ENCODE measurements around the gene PDRG1. TPM values are rescaled to one million over a fixed set of nuclear protein-coding genes. Genes with fewer than 3 reads are reported as not detected.

The PDRG1 gene
- total RNA-seq, result 5.2 and 6.8 TPM in 2 replicates

GRCh38 chr20:31951530-31952453 is at the start of gene PDRG1:
Gene PDRG1 (minus strand): TSS chr20:31952046. CDS start chr20:31951961, 85 bp downstream.

GRCh38 chr20:31967830-31968249 is 16.0 kb upstream of the PDRG1 start, which contains the start of gene XKR7:
Gene XKR7 (plus strand): TSS chr20:31968151. CDS start chr20:31968176, 25 bp downstream.

Other genes starting within 250 kb of the PDRG1 start
- gene BCL2L1, start 229.2 kb downstream of the PDRG1 start, total RNA-seq, result 44.2 and 62.3 TPM in 2 replicates
- gene TPX2, start 212.8 kb downstream of the PDRG1 start, total RNA-seq, result 45.8 and 58.2 TPM in 2 replicates
- gene MYLK2, start 132.7 kb downstream of the PDRG1 start, total RNA-seq, result 0.15 and 0.32 TPM in 2 replicates
- not detected in 2 replicates for gene FOXS1, start 106.4 kb downstream of the PDRG1 start, total RNA-seq
- gene DUSP15, start 81.5 kb downstream of the PDRG1 start, total RNA-seq, result not detected in 2 replicates
- gene TTLL9, start 81.4 kb downstream of the PDRG1 start, total RNA-seq, result not detected in 2 replicates
- gene XKR7, start 16.1 kb upstream of the PDRG1 start, total RNA-seq, result not detected in 2 replicates
- gene CCM2L, start 58.4 kb upstream of the PDRG1 start, total RNA-seq, result 5.5 and 9.1 TPM in 2 replicates
- not detected in 2 replicates for gene HCK, start 100.2 kb upstream of the PDRG1 start, total RNA-seq
- 18.2 and 26.1 TPM in 2 replicates for gene TM9SF4, start 157.7 kb upstream of the PDRG1 start, total RNA-seq

Data from epithelial cell of umbilical artery (primary cell).